GM19238 (cell line): ENCODE data around the gene BBOF1.

ENCODE experiments used
- DNase-seq: peaks from one replicate; pipeline ENCODE4 v3.0.0; 2011; ENCODE audit warnings: low spot score; ENCODE audit not compliant: insufficient read length

The BBOF1 gene

DNA sequence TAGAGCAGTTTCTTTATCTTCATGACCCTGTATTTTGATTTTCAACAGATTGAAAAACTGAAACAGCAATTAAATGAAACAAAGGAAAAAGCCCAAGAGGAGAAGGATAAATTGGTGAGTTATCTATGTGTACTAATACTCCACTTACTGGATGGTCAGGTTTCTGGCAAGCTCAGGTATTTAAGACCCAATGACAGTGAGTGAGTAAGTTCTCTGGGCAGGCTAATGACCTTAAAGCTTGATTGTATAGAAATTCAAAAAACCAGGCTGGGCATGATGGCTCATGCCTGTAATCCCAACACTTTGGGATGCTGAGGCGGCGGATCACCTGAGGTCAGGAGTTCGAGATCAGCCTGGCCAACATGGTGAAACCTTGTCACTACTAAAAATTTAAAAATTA, 10.0 kb downstream of the BBOF1 start:
- no peak for DNase-seq

DNA sequence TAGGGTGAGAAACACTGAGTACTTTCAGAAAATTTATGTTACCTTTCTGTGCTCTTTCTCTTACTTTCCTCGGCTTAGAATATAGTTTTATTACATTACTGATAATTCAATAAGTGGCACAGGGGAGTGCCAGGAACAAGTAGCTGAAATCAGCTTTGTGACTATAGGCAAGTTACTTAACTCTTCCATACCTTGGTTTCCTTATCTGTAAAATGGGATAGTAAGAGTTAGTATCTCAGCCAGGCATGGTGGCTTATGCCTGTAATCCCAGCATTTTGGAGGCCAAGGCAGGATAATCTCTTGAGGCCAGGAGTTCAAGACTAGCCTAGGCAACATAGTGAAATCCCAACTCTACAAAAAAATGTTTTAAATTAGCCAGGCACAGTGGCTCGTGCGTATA, 15.4 kb downstream of the BBOF1 start:
- no peak for DNase-seq

DNA sequence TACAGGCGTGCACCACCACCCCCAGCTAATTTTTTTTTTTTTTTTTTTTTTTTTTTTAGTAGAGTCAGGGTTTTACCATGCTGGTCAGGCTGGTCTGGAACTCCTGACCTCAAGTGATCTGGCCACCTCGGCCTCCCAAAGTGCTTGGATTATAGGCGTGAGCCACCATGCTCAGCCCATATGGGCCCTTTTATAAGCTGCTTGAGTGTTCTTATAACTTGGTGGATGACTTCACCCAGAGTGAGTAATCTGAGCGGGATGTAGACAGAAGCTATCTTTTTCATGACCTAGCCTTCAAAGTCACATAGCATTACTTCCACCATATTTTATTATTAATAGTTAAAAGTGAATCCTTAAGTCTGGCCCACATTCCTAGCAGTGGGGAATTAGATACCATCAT, 16.4 kb downstream of the BBOF1 start:
- DNase-seq = no peak

DNA sequence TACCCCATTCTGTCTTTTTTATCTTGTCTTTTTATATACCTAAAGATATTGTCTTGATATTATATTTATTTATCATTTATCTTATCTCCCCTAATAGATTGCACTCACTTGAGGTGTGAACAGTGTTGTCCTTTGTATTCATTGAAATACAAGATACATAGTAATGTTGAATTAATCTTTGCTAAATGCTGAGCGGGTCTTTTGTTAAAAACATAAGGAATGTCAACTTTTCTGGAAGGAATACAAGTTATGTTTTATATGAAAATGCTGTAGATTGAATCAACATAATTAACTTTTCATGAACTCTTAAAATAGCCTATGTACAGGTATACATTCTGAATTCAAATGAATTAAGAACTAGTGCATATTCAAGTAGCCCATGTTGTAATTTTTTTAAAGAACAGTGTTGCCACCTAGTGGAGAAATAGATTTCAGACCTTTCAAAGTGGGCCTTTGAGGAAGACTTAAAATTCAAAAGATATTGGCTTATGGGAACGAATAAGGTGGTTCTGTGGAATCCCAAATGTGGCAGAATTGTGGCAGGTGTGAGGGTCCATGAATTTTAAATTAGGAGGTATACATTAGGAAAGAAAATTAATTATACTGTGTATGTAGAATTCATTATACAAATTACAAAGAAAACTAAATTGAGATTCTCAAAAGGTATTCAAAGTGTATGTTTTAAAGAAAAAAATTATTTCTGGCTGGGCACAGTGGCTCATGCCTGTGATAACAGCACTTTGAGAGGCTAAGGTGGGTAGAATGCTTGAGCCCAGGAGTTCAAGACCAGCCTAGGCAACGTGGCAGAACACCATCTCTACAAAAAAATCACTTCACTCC, 19.1 kb downstream of the BBOF1 start:
- peak; percentile 26 for DNase-seq

DNA sequence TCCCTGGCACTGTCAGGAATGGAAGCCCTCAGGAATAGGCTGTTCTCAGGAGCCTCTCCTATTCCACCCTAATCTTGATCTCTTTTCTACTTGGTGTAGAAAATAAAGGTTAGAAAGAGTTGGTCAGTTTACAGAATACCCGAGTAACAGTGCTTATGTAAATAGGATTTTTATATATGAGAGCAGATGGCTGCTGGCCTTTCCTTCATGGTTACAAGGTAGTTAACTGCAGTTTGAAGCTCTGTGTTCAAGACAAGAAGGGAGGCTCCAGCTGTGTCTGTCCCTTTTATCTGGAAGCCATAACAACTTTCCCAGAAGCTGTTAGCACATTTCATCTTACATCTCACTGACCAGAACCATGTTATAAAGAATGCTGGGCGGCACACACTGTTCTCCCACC, 23.1 kb downstream of the BBOF1 start:
- no peak for DNase-seq

DNA sequence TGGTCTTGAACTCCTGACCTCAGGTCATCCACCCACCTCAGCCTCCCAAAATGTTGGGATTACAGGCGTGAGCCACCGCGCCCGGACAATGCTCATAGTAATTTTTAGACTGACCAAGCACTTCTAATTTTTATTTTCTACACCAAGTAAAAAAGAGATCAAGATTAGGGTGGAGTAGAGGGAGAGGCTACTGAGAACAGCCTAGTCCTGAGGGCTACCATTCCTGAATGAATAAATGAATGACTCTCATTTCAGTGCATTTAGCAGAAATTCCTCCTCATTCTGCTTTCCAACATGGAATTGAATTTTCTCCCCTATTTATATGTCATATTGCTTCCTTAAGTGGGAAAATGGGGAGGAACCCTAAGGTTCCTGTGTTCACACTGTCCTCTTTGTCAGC, 26.4 kb downstream of the BBOF1 start:
- no peak for DNase-seq

DNA sequence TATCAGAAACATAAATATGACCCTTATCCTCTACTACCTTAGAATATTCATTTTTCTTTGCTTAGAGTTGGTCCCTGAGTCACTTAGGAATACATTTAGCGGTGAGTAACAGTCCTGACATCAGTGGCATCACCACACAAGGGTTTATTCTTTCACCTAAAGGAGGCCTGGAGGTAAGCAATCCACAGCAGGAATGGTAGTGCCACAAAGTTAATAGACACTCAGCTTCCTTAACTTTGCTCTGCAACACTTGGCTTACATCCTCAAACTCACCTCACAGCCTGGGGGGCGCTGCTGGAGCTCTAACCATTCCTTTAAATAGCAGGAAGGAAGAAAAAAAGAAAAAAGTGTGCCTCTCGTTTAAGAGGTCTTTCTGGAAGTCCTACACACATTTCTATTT, 29.1 kb downstream of the BBOF1 start:
- no peak for DNase-seq

DNA sequence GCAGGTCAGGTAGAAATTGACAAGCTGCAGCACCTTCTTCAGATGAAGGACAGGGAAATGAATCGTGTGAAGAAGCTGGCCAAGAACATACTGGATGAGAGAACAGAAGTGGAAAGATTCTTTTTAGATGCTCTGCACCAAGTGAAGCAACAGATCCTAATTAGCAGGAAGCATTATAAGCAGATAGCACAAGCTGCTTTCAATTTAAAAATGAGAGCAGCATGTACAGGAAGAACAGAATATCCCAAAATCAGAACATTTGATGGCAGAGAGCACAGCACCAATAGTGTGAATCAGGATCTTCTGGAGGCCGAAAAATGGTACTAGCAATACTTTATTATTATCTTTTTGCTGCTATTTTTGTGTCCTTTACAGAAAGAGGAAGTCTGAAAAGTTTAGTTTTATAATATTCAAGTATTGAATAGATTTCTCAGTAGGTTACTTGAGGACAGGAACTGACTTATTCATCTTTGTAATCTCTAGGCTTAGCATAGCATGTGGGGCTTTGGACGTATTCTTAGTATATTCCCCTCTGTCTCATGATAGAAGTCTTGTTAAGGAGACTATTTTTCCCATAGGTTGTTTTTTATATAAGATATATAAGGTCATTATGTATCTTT, 30.8 kb downstream of the BBOF1 start:
- DNase-seq = no peak

DNA sequence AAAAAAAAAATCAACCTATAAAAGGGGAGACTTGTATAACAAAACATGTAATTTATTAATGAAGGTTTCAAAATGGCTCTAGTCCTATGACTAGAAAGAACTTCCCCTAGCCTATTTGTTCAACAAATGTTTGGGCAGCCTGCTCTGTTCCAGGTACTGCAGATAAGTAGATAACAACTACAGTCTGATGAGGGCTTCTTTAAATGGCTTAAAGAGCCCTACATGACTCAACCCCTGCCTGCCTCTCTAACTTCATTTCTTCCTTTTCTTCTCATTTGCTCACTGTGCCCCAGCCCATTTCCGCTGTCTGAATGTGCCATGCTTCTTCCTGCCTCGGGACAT, 43.6 kb downstream of the BBOF1 start:
- DNase-seq = no peak

DNA sequence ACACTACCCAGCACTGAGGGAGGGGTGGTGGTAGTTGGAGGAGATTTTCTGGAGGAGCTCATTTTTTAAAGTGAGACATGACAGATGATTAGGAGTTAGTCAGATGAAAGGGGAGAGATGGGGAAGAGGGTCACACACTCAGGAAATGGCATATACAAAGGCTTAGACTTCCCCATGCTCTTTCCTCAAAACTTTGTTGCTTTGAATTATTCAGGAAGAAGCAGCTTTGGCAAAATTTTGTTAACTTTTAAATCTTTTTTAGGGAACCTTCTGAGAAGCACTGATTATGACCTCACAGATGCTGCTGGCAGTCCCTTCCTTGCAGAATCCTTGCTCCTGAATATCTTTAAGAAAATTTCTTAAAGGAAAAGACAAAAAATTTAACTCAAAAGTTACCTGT, 45.3 kb downstream of the BBOF1 start:
- DNase-seq = no peak

DNA sequence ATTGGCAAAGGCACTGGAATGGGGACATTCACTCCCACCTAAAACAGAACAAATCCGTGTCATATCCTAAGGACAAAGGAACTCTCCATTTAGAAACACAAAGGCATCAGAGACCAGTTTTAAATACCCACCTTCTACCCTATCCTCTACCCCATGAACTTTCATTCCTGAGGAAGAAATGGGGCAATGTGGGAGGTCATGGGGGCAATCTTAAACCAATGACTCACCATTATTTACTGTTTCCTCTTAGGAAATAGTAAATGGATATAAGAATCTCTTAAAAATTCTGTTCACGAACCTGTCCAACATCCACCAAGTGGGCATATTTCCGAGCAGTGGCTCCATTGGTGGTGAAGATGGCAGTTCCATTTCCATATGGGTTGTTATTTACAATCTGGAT, 45.7 kb downstream of the BBOF1 start:
- DNase-seq = no peak

DNA sequence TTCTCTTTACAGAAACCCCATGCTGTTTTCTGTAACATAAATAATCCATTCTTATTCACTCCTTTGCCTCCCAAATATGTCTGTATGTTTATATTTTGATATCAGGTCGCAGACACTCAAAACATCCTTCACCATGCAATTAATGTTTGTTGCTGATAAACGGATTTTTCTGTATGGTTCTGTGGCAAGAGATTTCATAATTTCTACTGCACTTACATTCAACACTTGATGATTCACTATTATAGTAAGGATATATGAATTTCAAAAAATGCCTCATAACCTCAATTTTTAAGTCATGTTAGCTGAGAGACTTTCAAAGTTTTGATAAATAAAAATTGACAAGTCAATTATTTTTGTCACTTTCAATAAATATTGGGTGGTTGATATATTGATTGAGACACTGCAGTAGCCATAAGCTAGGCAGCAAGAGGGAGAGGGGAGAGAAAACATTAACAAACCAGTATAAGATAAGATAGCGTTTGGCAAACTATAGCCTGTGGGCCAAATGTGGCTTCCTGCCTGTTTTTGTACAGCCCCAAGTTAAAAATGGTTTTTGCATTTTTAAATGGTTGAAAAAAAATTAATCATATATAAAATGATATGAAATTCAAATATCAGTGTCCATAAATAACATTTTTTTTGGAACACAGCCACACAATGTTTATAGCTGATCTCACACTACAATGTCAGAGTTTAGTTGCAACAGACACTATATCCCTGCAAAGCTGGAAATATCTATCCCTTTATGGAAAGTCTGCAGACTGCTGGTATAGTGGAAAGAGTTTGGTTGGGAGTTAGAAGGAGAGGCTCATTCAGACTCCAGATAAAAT, 46.8 kb downstream of the BBOF1 start:
- no peak for DNase-seq

DNA sequence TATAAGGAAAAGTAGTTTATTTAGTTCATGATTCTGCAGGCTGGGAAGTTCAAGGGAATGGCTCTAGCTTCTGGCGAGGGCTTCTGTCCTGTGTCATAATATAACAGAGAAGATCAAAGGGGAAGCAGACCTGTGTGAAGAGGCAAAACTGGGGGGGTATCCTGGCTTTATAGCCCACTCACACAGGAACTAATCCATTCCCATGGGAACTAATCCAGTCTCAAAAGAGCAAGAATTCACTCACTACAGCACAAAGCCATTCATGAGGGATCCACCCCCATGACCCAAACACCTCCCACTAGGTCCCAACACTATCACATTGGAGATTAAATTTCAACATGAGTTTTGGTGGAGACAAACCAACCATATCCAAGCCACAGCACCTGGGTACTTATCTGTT, 58.3 kb downstream of the BBOF1 start:
- no peak for DNase-seq

DNA sequence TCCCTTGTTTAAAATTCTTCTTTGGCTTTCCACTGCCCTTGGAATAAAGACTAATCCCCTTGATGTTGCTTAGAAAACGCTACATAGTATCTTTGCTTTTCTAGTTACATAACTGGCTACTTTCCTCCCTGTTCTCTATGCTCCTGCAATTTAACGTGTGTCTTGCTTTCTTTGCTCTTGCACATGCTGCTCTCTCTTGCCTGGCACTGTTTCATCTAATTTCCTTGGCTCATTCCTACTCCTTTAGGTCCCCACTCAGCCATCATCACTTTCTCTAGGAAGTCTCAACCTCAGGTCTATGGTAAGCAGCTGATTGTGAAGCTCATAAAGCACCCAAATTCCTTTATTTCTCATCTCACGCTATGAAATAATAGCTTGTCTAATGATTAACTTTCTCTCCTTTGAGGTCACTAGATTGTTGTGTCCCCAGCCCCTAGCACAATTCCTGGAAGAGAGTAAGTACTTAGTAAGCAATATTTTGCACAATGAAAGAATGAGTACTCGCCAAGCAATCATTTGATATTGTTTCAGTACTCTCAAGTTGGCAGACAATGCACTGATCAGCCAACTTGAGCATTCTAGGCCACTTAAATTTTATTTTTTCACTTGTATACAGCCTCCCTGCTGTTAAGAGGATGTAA, 61.8 kb downstream of the BBOF1 start:
- no peak for DNase-seq

DNA sequence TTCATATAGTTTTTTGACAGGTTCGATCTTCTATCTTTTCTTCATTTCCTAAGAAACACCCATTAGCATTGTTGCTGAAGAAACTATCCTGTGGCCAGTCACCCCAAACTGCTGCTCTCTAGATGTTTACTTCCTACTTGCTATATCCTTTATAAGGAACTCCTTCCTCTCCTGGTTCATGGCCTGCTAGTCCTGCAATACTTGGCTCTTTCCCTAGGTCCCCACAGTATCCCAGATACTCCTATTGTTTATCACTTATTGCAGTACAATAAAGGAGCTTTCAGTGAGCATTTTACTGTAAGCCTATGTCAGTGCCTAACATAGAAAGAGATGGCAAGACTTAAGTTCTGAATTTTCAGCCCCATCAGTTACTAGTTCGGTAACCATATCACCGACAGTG, 62.3 kb downstream of the BBOF1 start:
- DNase-seq = no peak

DNA sequence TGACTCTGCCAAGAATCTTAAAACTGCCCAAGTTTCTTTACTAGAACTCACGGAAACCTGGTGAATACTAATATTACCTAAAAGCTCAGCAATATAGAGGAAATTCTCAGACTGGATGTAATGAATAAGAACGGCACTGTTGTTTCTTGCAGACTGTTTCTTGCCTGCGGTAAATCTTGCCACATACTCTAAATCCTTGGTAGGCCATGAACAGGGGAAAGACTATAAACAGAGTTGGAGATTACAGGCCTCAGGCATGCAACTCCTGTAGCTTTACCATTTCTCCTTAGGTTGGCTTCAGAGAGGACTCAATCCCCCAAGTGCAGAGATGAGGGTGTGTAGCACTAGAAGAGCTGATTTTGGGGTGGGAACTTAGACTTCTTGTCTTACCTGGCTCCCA, 64.0 kb downstream of the BBOF1 start:
- no peak for DNase-seq

DNA sequence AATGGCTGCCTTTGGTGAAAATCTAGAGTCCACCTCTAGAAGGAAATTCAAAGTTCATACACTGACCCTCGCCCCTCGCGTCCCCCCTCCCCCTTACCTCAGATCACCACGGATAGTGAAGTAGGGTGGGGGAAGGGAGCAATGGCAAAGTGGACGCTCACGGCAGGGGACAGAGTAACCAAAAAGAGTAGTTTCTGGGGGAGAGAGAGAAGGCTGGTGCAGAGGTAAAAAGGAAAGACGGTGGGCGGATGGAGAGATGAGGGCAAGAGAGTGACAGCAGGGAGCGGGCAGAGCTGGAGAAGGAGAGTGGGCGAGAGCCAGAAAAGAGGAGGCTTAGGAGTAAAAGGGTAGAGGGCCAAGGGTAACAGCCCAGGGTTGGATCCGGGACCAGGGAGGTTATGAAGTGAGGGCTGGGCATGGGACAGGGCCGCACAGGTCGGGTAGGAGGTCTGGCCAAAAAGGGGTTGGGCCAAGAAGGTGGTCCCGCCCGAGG, 64.7 kb downstream of the BBOF1 start:
- peak; percentile 3 for DNase-seq

DNA sequence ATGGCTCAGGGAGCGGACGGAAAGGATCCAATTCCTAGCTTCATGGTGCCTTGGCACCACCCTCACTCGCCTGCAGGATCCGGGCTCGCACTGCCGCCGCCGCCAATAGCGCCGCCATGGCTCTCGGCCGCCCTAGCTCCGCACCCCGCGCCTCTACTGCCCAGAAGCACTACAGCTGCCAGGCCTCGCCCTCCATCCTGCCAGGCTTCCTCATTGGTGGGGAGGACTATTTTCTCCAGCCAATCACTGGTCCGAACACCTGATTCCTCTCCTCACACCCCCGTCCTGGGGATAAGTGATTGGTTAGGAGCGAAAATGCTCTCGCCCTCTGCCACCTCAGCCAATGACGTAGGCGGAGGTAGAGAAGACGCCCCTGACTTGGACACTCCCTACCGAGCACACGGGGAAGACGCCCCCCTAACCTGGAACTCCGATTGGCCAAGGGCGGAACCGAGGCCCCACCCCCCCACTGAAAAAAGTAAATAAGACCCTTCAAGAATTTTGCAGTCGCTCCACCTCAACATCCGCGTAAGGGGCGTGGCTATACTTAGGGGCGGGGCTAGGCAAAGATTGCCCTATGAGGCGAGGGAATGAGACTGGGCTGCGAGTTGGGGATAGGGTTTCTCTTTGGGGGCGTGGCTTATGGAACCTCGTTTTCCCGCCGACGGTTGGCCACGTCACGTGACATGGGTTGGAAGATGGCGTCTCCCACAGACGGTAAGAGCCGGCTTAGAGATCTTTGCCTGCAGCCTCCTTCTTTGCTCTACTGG, 65.3 kb downstream of the BBOF1 start, which contains the start of the genes ALDH6A1 and LIN52:
TSS of gene ALDH6A1 (minus strand) at position 177 of the 770 bp plus-strand sequence. CDS start at position 118, 59 bp downstream.
TSS of gene LIN52 (plus strand) at position 680 of the 770 bp plus-strand sequence. CDS start at position 699, 19 bp downstream.
- peak; percentile 98 for DNase-seq

DNA sequence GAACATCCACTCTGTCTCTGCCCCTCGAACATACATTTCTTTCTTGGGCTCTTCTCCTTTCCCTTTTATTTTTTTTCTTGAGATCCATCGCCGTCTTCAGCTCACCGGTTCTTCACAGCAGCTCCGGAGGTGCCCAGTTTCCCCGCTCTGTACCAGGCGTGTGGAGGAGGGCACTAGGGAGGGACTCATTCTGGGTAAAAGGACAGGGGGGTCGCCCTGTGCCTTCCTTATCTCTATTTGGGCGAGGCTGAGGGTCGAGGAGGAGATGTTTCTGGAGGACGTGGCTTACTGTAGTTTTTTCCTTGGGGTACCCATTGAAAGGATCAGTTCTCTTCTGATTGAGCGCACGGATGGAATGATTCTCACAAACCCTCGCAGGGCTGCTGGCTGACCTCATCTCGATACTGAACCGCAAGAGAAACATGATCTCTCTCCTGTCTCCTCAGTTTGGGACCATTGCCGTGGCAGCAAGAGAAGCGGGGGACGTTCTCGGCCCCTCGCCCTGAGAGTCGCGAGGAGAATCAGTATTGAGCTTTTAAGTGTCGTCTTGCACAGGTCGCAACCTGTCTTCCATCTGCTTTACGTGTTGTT, 66.0 kb downstream of the BBOF1 start:
- DNase-seq = no peak

DNA sequence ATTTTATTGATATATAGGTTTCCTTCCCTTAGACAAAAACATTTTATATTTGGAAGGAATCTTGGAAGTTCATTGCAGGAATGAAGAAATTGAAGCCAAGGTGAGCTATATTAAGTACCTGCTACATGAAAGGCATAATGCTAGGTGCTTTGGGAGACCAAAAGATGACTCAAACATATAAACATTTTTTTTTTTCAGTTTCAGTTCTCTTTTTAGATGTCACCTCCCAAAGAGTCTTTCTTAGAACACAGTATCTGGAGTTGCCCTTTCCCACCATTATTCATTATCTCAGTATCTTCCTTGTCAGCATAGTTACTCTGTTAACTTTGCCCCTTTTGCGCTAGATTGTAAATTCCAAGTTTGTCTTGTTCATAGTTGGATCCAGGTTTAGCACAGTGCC, 66.7 kb downstream of the BBOF1 start:
- peak; percentile 10 for DNase-seq
